NCI-H1436 (cell line): ENCODE measurements around the gene GPR39.
A peak's percentile ranks its signal among the peaks of the same experiment; 100 is the strongest.

Source experiments
- DNase-seq: peaks from one replicate; lab custom pipeline; 2025; lab: John Stamatoyannopoulos, UW

GPR39 gene

DNA sequence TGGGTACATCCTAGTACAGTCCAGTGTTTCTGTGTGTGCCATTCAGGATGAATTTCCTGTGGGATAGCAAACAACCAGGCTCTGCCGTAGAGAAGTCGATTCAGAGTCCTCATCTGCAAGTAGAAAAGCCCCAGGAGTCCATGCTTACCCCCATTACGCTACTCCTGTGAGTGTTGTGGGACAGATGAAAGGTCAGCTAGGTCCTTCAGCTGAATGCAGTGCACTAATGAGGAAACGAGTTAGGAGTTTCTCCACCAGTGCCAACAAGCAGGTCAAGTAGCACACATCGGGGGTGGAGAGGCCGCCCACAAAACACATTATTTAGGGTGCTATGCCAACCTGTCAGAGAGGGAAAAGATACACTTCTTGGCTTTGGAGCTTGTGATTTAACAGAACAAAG is 2.5 kb upstream of the GPR39 start:
- DNase-seq: no peak

GRCh38 chr2:132415256-132415914 is 1.2 kb upstream of the GPR39 start:
- DNase-seq: no peak

GRCh38 chr2:132415915-132416722 is 486 bp upstream of the GPR39 start:
- peak; percentile 78 for DNase-seq

DNA sequence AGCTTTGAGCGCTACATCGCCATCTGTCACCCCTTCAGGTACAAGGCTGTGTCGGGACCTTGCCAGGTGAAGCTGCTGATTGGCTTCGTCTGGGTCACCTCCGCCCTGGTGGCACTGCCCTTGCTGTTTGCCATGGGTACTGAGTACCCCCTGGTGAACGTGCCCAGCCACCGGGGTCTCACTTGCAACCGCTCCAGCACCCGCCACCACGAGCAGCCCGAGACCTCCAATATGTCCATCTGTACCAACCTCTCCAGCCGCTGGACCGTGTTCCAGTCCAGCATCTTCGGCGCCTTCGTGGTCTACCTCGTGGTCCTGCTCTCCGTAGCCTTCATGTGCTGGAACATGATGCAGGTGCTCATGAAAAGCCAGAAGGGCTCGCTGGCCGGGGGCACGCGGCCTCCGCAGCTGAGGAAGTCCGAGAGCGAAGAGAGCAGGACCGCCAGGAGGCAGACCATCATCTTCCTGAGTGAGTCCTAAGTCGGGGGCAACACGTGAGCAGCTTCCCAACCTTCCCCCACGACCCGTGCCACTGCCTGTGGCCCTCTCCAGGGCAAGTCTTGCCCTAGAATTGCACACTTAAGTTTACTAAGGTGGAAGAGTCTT is 928 bp downstream of the GPR39 start:
- no peak for DNase-seq

- DNase-seq: no peak
Observed at GRCh38 chr2:132419235-132419634, 2.6 kb downstream of the GPR39 start.

GRCh38 chr2:132419941-132420340 is 3.3 kb downstream of the GPR39 start:
- peak; percentile 38 for DNase-seq

DNA sequence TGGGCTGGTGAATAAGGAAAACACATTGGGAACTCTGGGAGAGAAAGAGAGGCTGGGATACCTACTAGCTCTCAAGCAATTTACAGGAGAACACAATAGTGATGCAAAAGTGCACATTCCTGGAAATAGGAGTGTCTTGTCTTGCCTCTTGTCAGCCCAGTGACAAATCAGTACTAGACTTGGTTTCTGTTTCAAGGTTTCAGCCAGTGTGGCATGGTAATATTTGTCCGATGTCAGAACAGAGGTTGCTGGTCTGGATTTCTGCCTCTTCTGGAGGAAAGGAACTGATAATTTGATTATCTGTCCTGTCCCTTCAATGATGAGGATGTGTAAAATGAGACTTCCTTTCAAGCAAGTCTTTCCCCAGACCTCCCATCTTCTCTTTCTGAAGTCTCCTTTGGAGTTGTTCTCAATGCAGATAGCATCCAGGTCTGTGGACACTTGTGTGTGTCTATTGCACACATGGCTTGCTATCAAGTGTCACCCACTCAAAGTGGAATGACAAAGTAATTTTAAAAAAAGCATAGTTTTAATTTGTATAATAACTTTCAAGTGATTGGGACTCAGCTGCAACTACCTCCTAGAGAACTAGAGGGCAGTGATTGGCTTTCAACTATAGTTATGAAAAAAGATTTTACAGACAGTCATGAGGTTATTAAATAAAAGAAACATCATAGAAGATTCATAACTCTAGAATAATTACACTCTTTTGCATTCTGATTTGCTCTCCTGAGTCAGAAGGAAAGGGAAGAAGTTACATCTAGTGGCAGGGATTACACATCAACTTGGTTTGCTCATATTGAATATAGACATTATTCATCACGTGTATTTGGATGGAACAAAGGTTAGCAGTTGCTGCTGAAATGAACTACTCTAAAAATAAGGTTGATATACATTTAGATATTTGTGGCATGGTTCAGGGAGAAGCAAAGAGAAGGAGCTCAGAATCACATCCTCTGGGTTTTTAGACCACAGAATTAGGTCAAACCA is 4.5 kb downstream of the GPR39 start:
- no peak for DNase-seq

- no peak for DNase-seq
Observed at GRCh38 chr2:132422736-132423135, 6.1 kb downstream of the GPR39 start.

DNA sequence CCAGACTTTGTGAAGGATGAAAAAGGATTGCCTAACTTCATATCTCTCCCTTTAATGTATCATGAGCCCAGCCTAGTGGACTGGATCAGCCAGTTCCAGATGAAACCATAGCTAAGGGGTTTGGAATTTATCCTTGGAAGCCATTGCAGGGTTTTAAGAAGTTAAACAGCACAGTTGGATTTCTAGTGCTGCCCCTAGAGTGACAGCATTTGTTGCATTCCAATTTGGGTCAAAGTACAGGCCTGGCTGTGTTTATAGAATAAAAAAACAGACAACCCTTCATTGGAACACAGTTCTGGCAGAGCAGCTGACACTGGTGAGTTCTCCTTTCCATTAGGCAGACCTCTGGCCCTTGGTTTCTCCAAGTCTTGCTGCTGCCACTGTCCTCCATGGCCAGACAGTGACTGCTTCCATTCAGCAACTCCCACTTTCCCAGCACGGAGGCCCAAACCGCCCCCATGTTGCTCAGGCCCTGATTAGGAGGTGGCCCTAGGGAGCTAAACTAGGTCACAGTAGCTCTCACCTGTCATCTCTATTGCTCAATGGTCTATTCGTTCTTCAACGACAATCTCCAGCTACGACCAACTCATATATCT is 8.0 kb downstream of the GPR39 start:
- DNase-seq: no peak

DNA sequence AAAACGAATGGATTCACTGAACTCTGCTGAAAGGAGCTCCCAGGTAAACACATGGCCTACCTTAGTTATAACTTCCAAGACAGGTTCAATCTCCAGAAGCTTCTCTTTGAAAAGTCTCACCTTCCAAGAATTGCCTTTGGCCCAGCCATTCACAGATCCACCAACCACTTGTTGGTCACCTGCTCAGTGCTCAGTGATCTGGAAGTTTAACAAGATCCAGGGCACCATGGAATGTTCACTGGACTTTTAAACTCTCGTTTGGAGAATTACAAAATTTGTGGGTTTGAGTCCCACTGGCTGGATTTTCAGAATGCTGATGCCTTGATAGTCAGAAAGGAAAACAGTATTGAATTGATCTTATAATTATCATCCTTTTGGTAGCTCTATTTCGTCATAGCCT is 9.4 kb downstream of the GPR39 start:
- no peak for DNase-seq

- DNase-seq: no peak
Observed at GRCh38 chr2:132426656-132427055, 10.1 kb downstream of the GPR39 start.

DNA sequence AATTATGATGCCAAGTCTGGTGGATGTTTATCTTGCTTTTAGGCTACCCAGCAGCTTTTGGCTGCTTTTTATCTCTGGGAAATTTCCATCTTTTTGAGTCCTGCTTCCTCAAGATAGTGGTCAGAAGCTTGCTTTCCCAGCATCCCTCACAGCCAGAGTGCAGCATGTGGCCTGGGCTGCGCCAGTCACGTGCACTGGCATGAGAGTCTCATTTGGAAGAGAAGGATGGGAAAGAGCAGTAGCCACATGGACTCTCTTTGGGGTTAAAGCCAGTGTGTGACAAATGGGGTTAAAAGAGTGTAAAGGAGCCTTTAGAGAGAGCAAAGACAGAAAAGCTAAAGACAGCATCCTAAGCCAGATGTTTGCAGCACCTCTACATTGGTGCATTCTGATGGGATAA is 12.7 kb downstream of the GPR39 start:
- no peak for DNase-seq

DNA sequence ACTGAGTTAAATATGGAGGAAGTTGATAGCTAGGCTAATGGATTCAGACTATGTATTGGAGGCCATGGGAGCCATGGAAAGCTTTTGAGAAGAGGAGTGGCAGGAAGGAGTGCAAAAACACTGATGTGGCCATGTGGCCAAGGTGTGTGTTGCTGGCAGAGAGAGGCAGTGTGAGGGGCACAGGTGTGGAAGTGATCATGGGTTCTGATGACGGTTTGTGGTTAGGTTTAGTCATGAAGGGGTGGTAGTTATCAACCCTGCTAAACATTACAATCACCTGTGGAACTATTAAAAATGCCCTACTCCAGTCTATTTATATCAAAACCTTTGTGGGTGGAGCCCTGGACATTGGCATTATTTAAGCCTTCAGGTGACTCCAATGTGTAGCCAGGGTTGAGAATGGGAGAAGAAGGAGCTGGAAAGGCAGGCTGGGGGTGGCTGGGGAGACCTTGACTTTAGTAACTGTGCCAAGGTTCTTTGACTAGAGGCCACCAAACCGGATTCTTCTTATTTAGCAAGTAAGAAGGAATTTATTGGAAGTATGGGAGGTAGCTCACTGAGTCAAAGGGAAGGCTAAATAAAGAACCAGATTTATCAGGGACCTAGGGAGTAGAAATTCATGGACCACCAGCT is 13.5 kb downstream of the GPR39 start:
- DNase-seq: no peak

GRCh38 chr2:132430895-132431294 is 14.3 kb downstream of the GPR39 start:
- DNase-seq: no peak

DNA sequence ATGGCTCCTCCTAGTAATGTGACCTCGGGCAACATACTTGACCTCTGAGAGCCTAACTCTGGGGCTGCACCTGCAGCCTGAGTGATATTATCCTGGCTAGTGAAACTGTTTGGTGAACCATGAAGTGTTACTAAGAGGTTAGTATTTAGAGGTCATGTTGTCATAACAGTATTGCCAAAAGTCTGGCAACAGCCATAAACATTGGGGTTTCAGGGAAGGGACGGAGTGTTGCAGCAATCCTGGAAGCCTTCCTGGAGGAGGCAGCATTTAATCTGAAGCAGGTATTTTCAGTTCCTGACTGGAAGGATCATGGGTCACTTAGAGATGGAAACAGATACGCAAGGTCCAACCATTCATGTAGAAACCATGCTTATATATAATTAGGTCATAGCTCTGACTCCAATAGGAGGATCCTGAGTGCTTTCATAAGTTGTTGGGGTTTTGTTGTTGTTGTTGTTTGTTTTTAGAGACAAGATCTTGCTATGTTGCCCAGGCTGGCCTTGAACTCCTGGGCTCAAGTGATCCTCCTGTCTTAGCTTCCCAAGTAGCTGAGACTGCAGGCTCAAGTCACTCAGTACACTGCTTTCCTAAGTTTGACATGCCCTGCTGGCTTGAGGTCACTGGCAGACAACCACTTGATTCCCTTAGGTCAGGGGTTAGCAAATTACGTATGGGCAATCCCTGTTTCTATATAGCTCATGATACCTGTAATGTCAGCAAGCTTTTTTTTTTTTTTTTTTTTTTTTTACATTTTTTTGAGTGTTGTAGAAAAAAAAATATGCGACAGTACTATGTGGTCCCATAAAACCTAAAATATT is 21.5 kb downstream of the GPR39 start:
- no peak for DNase-seq

GRCh38 chr2:132438691-132439090 is 22.1 kb downstream of the GPR39 start:
- DNase-seq: peak; percentile 51

DNA sequence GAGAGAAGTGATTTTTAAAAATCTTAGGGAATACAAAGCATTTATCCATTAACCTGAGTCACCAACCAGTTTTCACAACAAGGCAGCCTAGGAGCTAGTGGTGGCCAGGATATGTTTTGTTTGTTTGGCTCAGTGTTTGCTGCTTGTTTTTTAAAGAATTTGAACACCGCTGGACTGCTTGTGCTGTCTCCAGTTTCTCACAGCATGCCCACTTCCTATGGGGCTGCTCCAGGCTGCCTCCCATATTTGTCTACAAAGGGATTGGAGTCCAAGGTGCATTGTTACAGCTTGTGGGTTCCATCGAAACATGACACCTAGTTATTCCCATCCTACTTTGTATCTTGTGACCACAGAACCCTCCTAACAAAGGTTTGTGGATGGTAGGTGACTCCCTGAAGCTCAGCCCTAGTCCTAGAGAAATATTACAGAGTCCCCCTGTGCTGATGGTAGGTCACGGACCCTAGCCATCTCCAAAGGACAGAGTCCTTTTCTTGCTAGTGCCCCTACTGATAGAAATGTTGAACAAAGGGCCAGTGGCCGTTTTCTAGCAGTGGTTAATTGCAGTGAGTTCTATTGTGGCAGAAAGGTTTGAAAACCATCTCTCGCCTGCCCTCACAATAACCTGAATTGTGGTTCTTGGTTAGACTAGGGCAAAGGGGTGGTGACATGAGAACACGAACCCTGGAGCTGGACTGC is 23.2 kb downstream of the GPR39 start:
- DNase-seq: no peak

DNA sequence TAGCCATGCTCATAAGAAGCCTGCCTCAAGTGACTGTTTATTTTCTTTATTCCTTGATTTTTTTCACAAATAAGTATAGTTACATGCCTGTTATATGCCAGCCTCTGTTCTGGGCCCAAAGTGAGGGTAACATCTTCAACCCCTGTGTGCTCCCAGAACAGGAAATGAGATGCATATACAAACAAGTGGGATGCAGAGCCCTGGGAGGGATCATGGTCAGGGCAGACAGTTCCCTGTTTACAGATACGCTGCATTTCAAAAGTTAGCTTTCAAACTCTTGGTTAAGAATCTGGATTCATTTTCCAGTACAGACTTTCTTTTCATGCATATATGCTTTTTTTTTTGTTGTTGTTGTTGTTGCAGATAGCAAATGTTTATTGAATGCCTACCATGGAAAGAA is 24.4 kb downstream of the GPR39 start:
- no peak for DNase-seq

GRCh38 chr2:132442278-132442677 is 25.7 kb downstream of the GPR39 start:
- no peak for DNase-seq

- DNase-seq: no peak
Observed at GRCh38 chr2:132443106-132443505, 26.5 kb downstream of the GPR39 start.
